Measurements from ENCODE around the gene RNF34. TPM values are rescaled to one million over a fixed set of nuclear protein-coding genes. Genes with fewer than 3 reads are reported as not detected.

Gene RNF34
- total RNA-seq = 65.5 and 65.7 TPM in 2 replicates
- long read RNA-seq, transcript RNF34-201 (6 exons, 2,066 nt) = major isoform, 301 of 364 reads
- long read RNA-seq, transcript RNF34-203 (7 exons, 2,051 nt) = minor isoform, 25 of 364 reads
- long read RNA-seq, partial matches to known transcripts = 8 of 364 reads
- long read RNA-seq, other reads (novel, unspliced or antisense) = 28 of 364 reads

- Mint-ChIP-seq H3K36me3 (ENCODE audit: insufficient read depth) (peaks cover 3% of the 10 kb centered on the region), H3K27me3 (no peaks in the 10 kb centered on the region), H3K4me1 (ENCODE audit: low read depth) (peaks cover 21% of the 10 kb centered on the region), H3K9me3 (ENCODE audit: low read depth) (no peaks in the 10 kb centered on the region), H3K27ac (peak within 1 kb of the TSS; percentile 98), H3K4me3 (ENCODE audit: low read depth) (peak within 1 kb of the TSS; percentile 97)
- peak; percentile 97 for DNase-seq (ENCODE audit: low spot score, unreplicated experiment)
- no peak for TF ChIP-seq CTCF (IDR thresholded peaks at IDR 0.05; ENCODE audit: unreplicated experiment)
Measured at GRCh38 chr12:121399391-121400331, at the start of gene RNF34. RNF34 (plus strand) TSS chr12:121400118; CDS start chr12:121400213, 95 bp downstream.

- peak within 1 kb of the TSS; percentile 100 for H3K4me3 Mint-ChIP-seq (ENCODE audit: low read depth)
- no peak for TF ChIP-seq CTCF (IDR thresholded peaks at IDR 0.05; ENCODE audit: unreplicated experiment)
- peak within 1 kb of the TSS; percentile 98 for H3K27ac Mint-ChIP-seq
- H3K27me3 Mint-ChIP-seq = no peaks in the 10 kb centered on the region
- H3K36me3 Mint-ChIP-seq (ENCODE audit: insufficient read depth) = peaks cover 1% of the 10 kb centered on the region
- DNase-seq (ENCODE audit: low spot score, unreplicated experiment) = peak; percentile 76
- H3K9me3 Mint-ChIP-seq (ENCODE audit: low read depth) = no peaks in the 10 kb centered on the region
- H3K4me1 Mint-ChIP-seq (ENCODE audit: low read depth) = peaks cover 14% of the 10 kb centered on the region
Measured at GRCh38 chr12:121351820-121352681, 47.9 kb upstream of the RNF34 start, which contains the start of gene ANAPC5. ANAPC5 (minus strand) TSS chr12:121352411; CDS start chr12:121352340, 71 bp downstream.

- peaks cover 13% of the 10 kb centered on the region for H3K4me1 Mint-ChIP-seq (ENCODE audit: low read depth)
- no peaks in the 10 kb centered on the region for H3K9me3 Mint-ChIP-seq (ENCODE audit: low read depth)
- no peak for DNase-seq (ENCODE audit: low spot score, unreplicated experiment)
- TF ChIP-seq CTCF (IDR thresholded peaks at IDR 0.05; ENCODE audit: unreplicated experiment) = no peak
- no peaks in the 10 kb centered on the region for H3K36me3 Mint-ChIP-seq (ENCODE audit: insufficient read depth)
- H3K27me3 Mint-ChIP-seq = no peaks in the 10 kb centered on the region
- peak overlapping the region; percentile 100 for H3K4me3 Mint-ChIP-seq (ENCODE audit: low read depth)
- H3K27ac Mint-ChIP-seq = peak overlapping the region; percentile 98
Measured at GRCh38 chr12:121352682-121353018, 47.3 kb upstream of the RNF34 start.

GRCh38 chr12:121355818-121356217 is 44.1 kb upstream of the RNF34 start:
- Mint-ChIP-seq H3K4me3 (ENCODE audit: low read depth) (no peak overlapping the region), H3K36me3 (ENCODE audit: insufficient read depth) (no peaks in the 10 kb centered on the region), H3K4me1 (ENCODE audit: low read depth) (peaks cover 12% of the 10 kb centered on the region), H3K27me3 (no peaks in the 10 kb centered on the region), H3K27ac (no peak overlapping the region), H3K9me3 (ENCODE audit: low read depth) (no peaks in the 10 kb centered on the region)
- no peak for TF ChIP-seq CTCF (IDR thresholded peaks at IDR 0.05; ENCODE audit: unreplicated experiment)
- no peak for DNase-seq (ENCODE audit: low spot score, unreplicated experiment)

- no peak for DNase-seq (ENCODE audit: low spot score, unreplicated experiment)
- H3K9me3 Mint-ChIP-seq (ENCODE audit: low read depth) = no peaks in the 10 kb centered on the region
- H3K27me3 Mint-ChIP-seq = no peaks in the 10 kb centered on the region
- H3K27ac Mint-ChIP-seq = no peak overlapping the region
- no peak overlapping the region for H3K4me3 Mint-ChIP-seq (ENCODE audit: low read depth)
- H3K4me1 Mint-ChIP-seq (ENCODE audit: low read depth) = peaks cover 11% of the 10 kb centered on the region
- no peaks in the 10 kb centered on the region for H3K36me3 Mint-ChIP-seq (ENCODE audit: insufficient read depth)
- TF ChIP-seq CTCF (IDR thresholded peaks at IDR 0.05; ENCODE audit: unreplicated experiment) = no peak
Measured at GRCh38 chr12:121356657-121357056, 43.3 kb upstream of the RNF34 start.
